GM10847 (cell line): ENCODE measurements around the gene OXLD1.

Experiments used
- POLR2A ChIP-seq: IDR thresholded peaks from 2 replicates; pipeline ENCODE4 v1.6.1; 2011; ENCODE audit not compliant: insufficient read length; ENCODE audit errors: extremely low read depth

The OXLD1 gene

DNA sequence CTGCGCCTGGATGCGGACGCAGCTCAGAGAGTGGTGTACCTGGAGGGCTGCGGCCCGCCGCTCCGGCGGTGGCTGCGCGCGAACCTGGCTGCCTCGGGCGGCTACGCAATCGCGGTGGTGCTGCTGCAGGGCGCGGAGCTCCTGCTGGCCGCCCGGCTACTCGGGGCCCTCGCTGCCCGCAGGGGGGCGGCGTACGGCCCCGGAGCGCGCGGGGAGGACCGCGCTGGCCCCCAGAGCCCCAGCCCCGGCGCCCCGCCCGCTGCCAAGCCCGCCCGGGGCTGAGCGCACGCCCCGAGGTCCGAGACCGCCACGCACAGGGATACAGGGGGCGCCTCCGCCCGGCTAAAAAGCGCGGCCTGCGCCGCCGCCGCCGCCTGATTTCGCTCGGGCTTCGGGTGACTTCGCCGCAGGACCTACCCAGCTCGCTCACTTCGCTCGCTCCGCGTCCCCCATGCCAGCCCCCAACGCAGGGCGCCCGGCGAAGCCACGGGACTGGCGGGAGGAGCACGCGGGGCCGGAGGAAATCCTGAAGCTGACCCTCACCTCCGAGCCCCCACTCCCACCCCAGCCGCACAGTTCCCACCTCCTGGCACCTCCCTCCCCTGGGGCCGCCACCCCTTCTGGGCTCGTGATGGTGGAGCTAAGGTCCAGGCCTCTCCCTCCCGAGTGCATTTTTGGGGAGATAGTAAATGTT is 18.2 kb downstream of the OXLD1 start:
- no peak for TF ChIP-seq POLR2A

DNA sequence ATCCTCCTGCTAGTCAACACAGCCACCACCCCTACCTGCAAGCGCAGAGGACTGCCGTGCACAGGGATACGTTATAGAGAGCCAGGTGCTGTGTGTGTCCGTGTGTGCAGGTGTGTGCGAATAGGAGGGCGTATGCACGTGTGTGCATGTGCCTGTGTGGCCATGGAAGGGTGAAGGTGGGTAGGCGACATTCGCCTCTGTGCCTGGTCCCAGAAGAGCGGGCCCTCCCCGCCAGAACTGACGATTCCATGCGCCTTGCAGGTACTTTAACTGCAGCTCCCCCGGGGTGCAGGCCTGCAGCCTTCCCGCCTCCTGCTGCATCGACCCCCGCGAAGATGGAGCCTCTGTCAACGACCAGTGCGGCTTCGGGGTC is 18.8 kb downstream of the OXLD1 start:
- no peak for TF ChIP-seq POLR2A

DNA sequence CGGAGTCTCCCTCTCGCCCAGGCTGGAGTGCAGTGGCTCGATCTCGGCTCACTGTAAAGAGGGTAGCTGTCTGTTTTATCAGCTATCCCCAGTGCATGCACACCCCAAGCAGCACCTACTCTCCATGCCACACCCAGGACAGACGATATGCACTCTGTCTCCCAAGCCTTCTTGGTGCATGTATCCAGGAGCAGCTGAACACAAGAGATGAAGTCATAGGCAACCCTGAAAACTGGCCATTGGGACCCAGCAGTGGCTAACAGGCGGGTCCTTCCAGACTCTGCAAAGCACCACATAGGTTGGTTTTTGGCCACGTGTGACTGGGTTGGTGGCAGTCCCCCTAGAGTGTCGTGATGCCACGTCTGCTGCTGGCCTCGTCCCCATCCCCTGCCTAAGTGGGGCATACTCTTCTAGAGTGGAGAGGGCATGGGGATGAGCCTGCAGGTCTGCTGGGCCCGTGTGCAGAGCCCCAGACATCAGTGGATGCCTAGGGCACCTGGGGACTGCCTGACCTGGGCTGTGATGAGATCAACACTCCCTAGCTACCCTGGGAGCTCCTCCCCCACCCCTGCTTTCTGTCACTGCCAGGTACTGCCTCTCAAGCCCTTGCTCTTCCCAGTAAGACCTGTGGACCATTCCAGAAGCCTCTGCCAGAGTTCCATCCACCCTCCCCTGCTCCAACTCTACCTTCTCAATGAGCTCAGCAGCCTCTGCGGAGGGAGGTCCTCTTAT is 19.4 kb downstream of the OXLD1 start:
- TF ChIP-seq POLR2A: no peak

DNA sequence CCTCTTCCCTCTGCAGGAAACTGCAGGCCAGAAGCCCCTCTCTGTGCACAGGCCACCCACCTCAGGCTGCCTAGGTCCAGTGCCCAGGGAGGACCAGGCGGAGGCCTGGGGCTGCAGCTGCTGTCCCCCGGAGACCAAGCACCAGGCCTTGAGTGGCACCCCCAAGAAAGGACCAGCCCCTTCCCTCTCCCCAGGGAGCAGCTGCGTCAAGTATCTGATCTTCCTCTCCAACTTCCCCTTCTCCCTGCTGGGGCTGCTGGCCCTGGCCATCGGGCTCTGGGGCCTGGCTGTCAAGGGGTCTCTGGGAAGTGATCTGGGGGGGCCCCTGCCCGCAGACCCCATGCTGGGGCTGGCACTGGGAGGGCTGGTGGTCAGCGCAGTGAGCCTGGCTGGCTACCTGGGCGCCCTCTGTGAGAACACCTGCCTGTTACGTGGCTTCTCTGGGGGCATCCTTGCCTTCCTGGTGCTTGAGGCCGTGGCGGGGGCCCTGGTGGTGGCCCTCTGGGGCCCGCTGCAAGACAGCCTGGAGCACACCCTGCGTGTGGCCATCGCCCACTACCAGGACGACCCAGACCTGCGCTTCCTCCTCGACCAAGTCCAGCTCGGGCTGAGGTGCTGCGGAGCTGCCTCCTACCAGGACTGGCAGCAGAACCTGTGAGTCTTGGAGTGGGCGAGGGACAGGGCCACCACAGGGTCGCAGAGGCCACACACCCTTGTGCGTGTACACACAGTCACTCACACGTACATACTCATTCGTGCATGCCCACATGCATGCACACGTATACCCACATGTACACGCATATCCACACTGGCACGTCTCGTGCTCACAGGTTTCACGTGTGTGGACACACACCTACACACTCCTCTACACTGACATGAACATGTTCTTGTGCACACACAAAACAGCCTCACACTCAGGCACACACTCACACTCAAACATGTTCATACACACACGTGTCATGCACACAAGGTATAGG is 21.1 kb downstream of the OXLD1 start:
- no peak for TF ChIP-seq POLR2A

DNA sequence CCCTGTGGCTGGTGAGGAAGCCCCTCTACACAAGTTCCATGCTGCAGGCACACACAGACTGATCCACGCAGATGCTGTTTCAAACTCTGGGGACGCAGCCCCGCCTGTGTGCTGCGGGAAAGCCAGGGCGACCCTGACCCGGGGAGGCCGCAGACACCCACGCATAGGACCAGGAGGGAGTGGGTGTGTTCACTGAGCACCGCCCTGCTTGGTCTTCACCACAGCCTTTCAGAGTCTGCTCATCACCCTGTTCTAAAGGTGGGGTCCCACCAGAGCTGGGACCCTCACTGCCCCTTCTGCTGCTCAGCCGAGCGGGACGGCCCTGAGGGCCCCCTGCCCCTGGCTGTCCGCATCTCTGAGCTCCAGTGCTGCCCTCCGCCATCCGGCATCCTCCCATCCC is 21.9 kb downstream of the OXLD1 start:
- TF ChIP-seq POLR2A: no peak

DNA sequence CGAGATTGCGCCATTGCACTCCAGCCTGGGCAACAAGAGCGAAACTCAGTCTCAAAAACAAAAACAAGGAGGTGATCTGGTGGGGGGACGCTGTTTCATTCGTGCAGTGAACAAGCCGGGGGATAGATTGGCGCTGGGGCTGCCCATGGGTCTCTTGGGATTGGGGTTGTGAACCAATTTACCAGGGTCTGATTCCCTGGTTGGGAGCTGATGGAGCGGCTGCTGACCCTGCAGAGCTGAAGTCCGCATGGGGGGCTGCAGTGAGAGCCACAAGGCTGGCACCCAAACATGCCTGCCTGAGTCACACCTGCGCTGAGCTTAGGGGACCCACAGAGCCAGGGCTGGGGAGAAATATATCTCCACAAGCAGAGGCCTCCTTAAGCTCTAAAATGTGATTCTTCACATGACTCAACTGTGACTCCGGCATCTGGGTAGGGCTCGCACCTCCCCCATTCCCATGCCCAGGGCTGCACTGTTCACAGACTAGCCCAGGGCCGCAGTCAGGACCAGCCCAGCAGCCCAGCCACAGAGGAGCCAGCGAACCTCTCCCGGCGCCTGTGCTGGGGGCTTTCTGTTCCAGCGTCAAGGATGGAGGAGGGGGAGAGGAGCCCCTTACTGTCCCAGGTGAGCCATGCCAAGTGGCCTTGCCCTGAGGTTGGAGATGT is 24.4 kb downstream of the OXLD1 start:
- TF ChIP-seq POLR2A: no peak

DNA sequence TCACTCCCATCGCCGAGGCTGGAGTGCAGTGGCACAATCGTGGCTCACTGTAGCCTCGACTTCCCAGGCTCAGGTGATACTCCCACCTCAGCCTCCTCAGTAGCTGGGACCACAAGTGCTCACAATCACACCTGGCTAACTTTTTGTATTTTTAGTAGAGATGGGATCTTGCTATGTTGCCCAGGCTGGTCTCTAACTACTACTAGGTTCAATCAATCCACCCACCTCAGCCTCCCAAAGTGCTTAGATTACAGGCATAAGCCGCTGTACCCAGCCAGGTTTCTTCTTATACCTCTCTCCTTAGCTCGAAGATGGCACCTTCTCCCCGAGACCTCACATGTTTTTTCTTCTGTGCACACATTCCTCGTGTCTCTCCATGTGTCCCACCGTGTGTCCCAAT is 26.4 kb downstream of the OXLD1 start:
- no peak for TF ChIP-seq POLR2A

DNA sequence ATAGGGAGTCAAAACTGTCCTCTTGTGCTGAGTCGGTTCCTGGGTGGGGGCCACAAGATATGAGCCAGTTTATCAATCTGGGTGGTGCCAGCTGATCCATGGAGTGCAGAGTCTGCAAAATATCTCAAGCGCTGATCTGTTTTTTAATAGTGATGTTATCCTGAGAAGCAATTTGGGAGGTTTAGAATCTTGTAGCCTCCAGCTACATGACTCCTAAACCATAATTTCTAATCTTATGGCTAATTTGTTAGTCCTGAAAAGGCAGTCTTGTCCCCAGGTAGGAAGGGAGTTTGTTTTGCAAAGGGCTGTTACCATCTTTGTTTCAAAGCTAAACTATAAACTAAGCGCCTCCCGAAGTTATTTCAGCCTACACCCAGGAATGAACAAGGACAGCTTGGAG is 27.7 kb downstream of the OXLD1 start:
- TF ChIP-seq POLR2A: no peak

DNA sequence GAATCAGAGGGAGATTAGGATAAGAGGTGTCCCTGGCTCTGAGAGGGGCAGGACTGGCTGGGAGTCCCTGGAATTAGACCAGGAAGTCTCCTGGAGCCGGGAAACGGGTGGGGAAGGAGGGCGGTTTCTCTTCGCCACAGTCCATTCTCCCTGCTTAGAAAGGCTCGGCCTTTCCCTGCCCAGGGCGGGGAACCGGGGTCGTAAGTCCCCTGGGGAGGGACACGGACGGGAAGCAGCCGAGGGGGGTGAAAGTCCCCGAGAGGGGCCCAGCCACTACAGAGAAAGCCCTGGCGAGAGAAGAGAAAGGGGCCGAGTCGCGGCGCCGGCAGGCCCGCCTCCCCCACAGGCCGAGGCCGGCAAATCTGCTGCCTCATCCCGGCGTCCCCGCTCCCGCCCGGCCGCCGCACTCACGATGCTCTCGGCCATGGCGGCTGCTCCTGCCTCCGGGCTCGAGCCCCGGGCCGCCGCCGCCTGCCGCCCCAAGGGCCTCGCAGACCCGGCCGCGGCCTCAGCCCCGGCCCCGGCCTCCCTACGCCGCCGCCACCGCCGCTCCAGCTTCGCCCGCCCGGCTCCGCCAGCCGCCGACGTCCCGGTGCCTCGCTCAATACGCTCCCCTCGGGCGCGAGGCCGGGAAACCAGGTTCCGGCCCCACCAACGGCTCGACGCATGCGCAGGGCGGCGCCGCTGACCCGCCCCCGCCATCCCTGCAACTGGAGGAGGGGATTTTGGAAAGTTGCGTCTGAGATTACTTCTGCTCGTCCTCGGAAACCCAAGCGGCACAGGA is 29.7 kb downstream of the OXLD1 start, which contains the start of the genes NPLOC4 and TSPAN10:
Gene NPLOC4, minus strand, starts transcription at position 608 of the 784 bp plus-strand sequence. Its CDS starts 182 bp downstream, at position 426.
Gene TSPAN10, plus strand, starts transcription at position 692 of the 784 bp plus-strand sequence. CDS start 5,217 bp downstream, outside the sequence.
- peak; percentile 83 for TF ChIP-seq POLR2A

DNA sequence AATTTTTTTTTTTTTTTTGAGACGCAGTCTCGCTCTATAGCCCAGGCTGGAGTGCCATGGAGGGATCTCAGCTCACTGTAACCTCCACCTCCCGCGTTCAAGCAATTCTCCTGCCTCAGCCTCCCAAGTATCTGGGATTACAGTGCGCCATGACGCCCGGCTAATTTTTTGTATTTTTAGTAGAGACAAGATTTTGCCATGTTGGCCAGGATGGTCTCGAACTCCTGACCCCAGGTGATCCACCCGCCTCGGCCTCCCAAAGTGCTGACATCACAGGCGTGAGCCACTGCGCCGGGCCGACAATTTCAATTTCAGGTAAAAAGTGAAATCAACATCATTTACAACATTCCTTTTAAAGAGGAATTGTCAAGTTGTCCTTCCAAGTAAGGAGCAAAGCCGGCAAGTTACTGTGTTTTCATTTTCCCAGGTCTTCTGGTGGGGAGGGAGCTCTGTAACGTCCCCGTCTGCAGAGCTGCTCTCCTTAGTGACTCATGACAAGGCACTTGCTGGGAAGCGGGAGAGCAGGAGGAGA is 30.4 kb downstream of the OXLD1 start:
- TF ChIP-seq POLR2A: no peak

DNA sequence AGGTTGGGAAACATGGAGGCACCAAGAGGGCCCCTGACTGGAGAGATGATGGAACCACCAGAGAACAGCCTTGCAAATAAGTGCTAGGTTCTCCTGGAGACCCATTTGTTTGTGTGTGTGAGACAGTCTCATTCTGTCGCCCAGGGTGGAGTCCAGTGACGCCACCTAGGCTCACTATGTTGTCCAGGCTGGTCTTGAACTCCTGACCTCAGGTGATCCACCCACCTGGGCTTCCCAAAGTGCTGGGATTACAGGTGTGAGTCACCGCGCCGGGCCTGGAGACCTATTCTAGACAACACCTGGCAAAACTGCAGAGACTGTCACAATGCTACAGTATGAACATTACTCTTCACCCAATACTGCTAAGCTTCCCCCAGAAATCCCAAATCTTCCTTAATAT is 31.0 kb downstream of the OXLD1 start:
- TF ChIP-seq POLR2A: no peak

DNA sequence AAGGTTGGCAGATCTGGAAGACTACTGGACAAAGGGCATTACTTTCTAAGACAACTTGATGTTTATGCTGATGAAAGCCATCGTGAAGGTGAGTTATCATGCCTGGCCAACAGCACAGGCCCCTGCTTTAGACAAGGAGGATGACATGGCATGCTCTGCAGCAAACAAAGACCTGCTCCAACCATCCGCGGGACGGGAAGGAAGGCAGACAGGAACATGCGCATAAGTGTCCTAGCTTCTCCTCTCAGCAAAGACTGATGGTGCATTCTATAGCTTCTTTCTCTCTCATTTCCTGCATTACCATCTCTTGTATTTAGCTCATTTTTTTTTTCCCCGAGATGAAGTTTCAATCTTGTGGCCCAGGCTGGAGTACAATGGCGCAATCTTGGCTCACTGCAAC is 34.9 kb downstream of the OXLD1 start:
- TF ChIP-seq POLR2A: no peak

DNA sequence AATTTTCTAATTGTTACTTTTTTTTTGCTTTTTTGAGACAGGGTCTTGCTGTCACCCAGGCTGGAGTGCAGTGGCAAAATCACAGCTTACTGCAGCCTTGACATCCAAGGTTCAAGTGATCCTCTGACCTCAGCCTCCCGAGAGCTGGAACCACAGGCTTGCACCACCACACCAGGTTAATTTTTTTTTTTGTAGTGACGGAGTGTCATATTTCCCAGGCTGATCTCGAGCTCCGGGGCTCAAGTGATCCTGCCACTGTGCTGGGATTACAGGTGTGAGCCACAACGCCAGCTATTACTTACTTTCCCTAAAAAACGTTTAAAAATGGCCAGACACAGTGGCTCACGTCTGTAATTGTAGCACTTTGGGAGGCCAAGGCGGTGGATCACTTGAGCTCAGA is 36.1 kb downstream of the OXLD1 start:
- TF ChIP-seq POLR2A: no peak
